PC-9 (cell line): ENCODE measurements around the gene PIK3R2. TPM values are rescaled to one million over a fixed set of nuclear protein-coding genes. Genes with fewer than 3 reads are reported as not detected.

Experiments
- BruUV-seq: library from RNA; stranded (reverse); fragments of 400-500 nt; replicated peaks from 2 replicates; lab custom pipeline; 2021; lab: Mats Ljungman, UMichigan
- CTCF ChIA-PET: fragments of 300-600 bp; sonication (Branson Sonifier 250); formaldehyde crosslinking; loops from one replicate; lab custom pipeline; 2022; ENCODE audit warnings: antibody characterized with exemption; lab: Charles Lee
- POLR2A ChIA-PET: fragments of 300-600 bp; sonication (Branson Sonifier 250); formaldehyde crosslinking; loops from one replicate; lab custom pipeline; 2022; ENCODE audit warnings: antibody characterized with exemption; ENCODE audit not compliant: unreplicated experiment; lab: Charles Lee
- DNase-seq, 2 experiments: peaks; one replicate each; pipeline versions ENCODE4 v3.0.0 to v3.0.0-alpha.2; 2015 to 2022; ENCODE audit warnings: mixed read lengths in 1 of 2
- H2AFZ ChIP-seq: fragments of 200-600 bp; sonication (generic); 2 replicates; pipeline ENCODE4 v1.8.1; 2017; ENCODE audit warnings: antibody characterized with exemption
- H3F3A ChIP-seq: fragments of 200-600 bp; sonication (generic); 2 replicates; pipeline ENCODE4 v1.8.1; 2017; ENCODE audit warnings: antibody characterized with exemption, mild to moderate bottlenecking, low read depth; ENCODE audit not compliant: insufficient read depth
- H3K27ac ChIP-seq: fragments of 200-600 bp; sonication (generic); 2 replicates; pipeline ENCODE4 v1.6.1; 2016; ENCODE audit warnings: mixed run types
- H3K27me3 ChIP-seq: fragments of 200-600 bp; sonication (generic); 2 replicates; pipeline ENCODE4 v1.6.1; 2016; ENCODE audit warnings: low read depth, mixed run types; ENCODE audit not compliant: insufficient read depth
- H3K36me3 ChIP-seq: fragments of 200-600 bp; sonication (generic); 2 replicates; pipeline ENCODE4 v1.6.1; 2016; ENCODE audit warnings: low read depth, mixed run types
- H3K4me1 ChIP-seq: fragments of 200-600 bp; sonication (generic); replicated peaks from 2 replicates; pipeline ENCODE4 v1.6.1; 2016; ENCODE audit warnings: mixed run types; ENCODE audit not compliant: insufficient read depth
- H3K4me2 ChIP-seq: fragments of 200-600 bp; sonication (generic); 2 replicates; pipeline ENCODE4 v1.6.1; 2017; ENCODE audit warnings: mixed run types
- H3K4me3 ChIP-seq: fragments of 200-600 bp; sonication (generic); 2 replicates; pipeline ENCODE4 v1.6.1; 2016; ENCODE audit warnings: mixed run types
- H3K79me2 ChIP-seq: fragments of 200-600 bp; sonication (generic); 2 replicates; pipeline ENCODE4 v1.6.1; 2017; ENCODE audit warnings: low read depth, mixed run types
- H3K9me2 ChIP-seq: fragments of 200-600 bp; sonication (generic); 2 replicates; pipeline ENCODE4 v1.8.1; 2017; ENCODE audit warnings: mild to moderate bottlenecking; ENCODE audit not compliant: insufficient read depth
- H3K9me3 ChIP-seq: fragments of 200-600 bp; sonication (generic); 2 replicates; pipeline ENCODE4 v1.8.1; 2016; ENCODE audit warnings: low read depth; ENCODE audit not compliant: insufficient read depth
- H4K20me1 ChIP-seq: fragments of 200-600 bp; sonication (generic); 2 replicates; pipeline ENCODE4 v1.8.1; 2017; ENCODE audit not compliant: insufficient read depth
- CTCF ChIP-seq: fragments of 200-600 bp; sonication (generic); conservative IDR thresholded peaks from 2 replicates; pipeline ENCODE4 v1.6.1; 2017; ENCODE audit warnings: mixed run types, antibody characterized with exemption, mild to moderate bottlenecking, moderate library complexity
- EZH2 ChIP-seq: fragments of 200-600 bp; sonication (generic); IDR thresholded peaks from 2 replicates; pipeline ENCODE4 v1.8.0; 2017; ENCODE audit warnings: antibody characterized with exemption, low read depth
- intact Hi-C: fragments of 100-400 bp; cut with micrococcal nuclease; formaldehyde crosslinking; loops from one replicate; pipeline ENCODE4 v1.10.0; 2022; ENCODE audit not compliant: unreplicated experiment
- total RNA-seq: library from RNA; stranded (reverse); gene quantifications from 2 replicates; pipeline ENCODE4 v1.2.3, GENCODE V29; 2021

The PIK3R2 gene
- total RNA-seq, 1 experiment from 2014 or later = 61.8 TPM

- Histone ChIP-seq H3K9me3 (no peaks in the 10 kb centered on the region), H3K27ac (no peak overlapping the region), H3K9me2 (no peaks in the 10 kb centered on the region), H3K4me2 (no peak overlapping the region), H3K4me3 (no peak overlapping the region), H4K20me1 (peaks cover 9% of the 10 kb centered on the region; the same call in 1 of the 2 replicates), H3K36me3 (no peaks in the 10 kb centered on the region), H3F3A (peaks cover 76% of the 10 kb centered on the region), H3K4me1 (peaks cover 15% of the 10 kb centered on the region), H3K27me3 (no peaks in the 10 kb centered on the region), H2AFZ (no peak overlapping the region), H3K79me2 (no peaks in the 10 kb centered on the region)
- no peak for TF ChIP-seq EZH2
- no peak for TF ChIP-seq CTCF
- intact Hi-C loops = loop anchor here (5.0 kb wide), 1 partner anchor 163 kb away; the partner anchor contains the start of gene ARRDC2
- POLR2A ChIA-PET = no interaction called here
- CTCF ChIA-PET = interaction anchor here (0.6 to 0.7 kb wide), 2 partner anchors 30 to 75 kb away, joined by 4 to 12 read pairs; no protein-coding TSS in a partner anchor
- no TSS peak for BruUV-seq
- DNase-seq = no peak
These were observed 17.8 kb downstream of the PIK3R2 start for GRCh38 chr19:18170714-18171255.

GRCh38 chr19:18171605-18172327 lies 18.8 kb downstream of the PIK3R2 start:
- no TSS peak for BruUV-seq
- H3K27ac ChIP-seq = no peak overlapping the region
- POLR2A ChIA-PET = no interaction called here
- H3K79me2 ChIP-seq = no peaks in the 10 kb centered on the region
- peaks cover 15% of the 10 kb centered on the region for H3K4me1 ChIP-seq
- no peak overlapping the region for H2AFZ ChIP-seq
- no peaks in the 10 kb centered on the region for H3K9me2 ChIP-seq
- no peak overlapping the region for H3K4me3 ChIP-seq
- TF ChIP-seq CTCF (no peak), EZH2 (no peak)
- intact Hi-C loops = loop anchor here (5.0 kb wide), 1 partner anchor 164 kb away; the partner anchor contains the start of gene ARRDC2
- CTCF ChIA-PET = interaction anchor here (0.7 to 1.0 kb wide), 2 partner anchors 10 to 29 kb away, joined by 3 to 12 read pairs; no protein-coding TSS in a partner anchor
- no peaks in the 10 kb centered on the region for H3K36me3 ChIP-seq
- no peaks in the 10 kb centered on the region for H3K27me3 ChIP-seq
- peaks cover 6% of the 10 kb centered on the region; the same call in 1 of the 2 replicates for H4K20me1 ChIP-seq
- DNase-seq = no peak
- H3F3A ChIP-seq = peaks cover 68% of the 10 kb centered on the region
- no peak overlapping the region for H3K4me2 ChIP-seq
- no peaks in the 10 kb centered on the region for H3K9me3 ChIP-seq

GRCh38 chr19:18172331-18173053 lies 19.5 kb downstream of the PIK3R2 start:
- Histone ChIP-seq H2AFZ (no peak overlapping the region), H3K9me2 (no peaks in the 10 kb centered on the region), H3K4me1 (peaks cover 15% of the 10 kb centered on the region), H3K36me3 (no peaks in the 10 kb centered on the region), H3K4me2 (no peak overlapping the region), H3K9me3 (no peaks in the 10 kb centered on the region), H4K20me1 (peaks cover 6% of the 10 kb centered on the region; the same call in 1 of the 2 replicates), H3F3A (peaks cover 61% of the 10 kb centered on the region), H3K27ac (no peak overlapping the region), H3K4me3 (no peak overlapping the region), H3K27me3 (no peaks in the 10 kb centered on the region), H3K79me2 (no peaks in the 10 kb centered on the region)
- BruUV-seq = no TSS peak
- ChIA-PET POLR2A (no interaction called here), CTCF (interaction anchor here (1.0 kb wide), 1 partner anchor 11 kb away, joined by 3 read pairs; no protein-coding TSS in a partner anchor)
- no peak for DNase-seq
- TF ChIP-seq CTCF (no peak), EZH2 (no peak)
- intact Hi-C loops = loop anchor here (5.0 kb wide), 1 partner anchor 165 kb away; the partner anchor contains the start of gene ARRDC2
